Skin epidermis (tissue), 12 donors: ENCODE measurements around the gene PPP1CA.

Experiments used
- H3K27ac ChIP-seq, 21 experiments: fragments of 200-600 bp; sonication (generic) in 11 of 21; one replicate each; pipeline ENCODE4 v1.5.0; 2020; ENCODE audit warnings: mild to moderate bottlenecking in 3 of 21, inconsistent platforms in 2 of 21, moderate library complexity in 2 of 21
- H3K4me3 ChIP-seq, 7 experiments: fragments of 200-600 bp; sonication (generic) in 2 of 7; one replicate each; pipeline ENCODE4 v1.5.0; 2020; ENCODE audit warnings: inconsistent platforms in 2 of 7, mild to moderate bottlenecking in 2 of 7, moderate library complexity in 1 of 7

Gene PPP1CA

GRCh38 chr11:67349036-67349435, 52.6 kb downstream of the PPP1CA start:
- H3K4me3 ChIP-seq, result no peak overlapping the region
- H3K27ac ChIP-seq, result peak overlapping the region in 2 of 21 experiments; percentile 5 to 24
